ENCODE measurements around the gene DOCK9. TPM values are rescaled to one million over a fixed set of nuclear protein-coding genes. Genes with fewer than 3 reads are reported as not detected.

The DOCK9 gene
- total and polyA plus RNA-seq, 2 experiments from 2014 or later, result 8.5 to 57.7 TPM

DNA sequence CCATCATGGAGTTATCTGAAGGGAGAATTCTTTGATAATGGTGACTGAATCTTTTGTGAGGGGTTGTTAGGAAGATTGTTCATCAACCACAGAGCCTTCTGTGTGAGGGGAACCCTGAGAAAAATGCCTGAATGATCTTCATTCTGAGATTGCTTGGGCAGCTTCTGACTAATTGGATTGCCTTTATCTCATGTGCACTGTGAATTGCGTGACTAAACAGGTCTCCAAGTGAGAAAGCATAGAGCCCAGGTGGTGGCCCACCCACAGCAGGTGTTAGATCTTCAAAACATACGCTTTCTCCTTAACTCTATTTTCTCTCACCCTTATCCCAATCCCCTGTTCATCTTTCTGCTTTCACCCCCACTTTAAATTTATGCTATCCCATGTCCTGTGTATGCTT is 58.3 kb downstream of the DOCK9 start (continued):
- TF ChIP-seq, protein P1, sequence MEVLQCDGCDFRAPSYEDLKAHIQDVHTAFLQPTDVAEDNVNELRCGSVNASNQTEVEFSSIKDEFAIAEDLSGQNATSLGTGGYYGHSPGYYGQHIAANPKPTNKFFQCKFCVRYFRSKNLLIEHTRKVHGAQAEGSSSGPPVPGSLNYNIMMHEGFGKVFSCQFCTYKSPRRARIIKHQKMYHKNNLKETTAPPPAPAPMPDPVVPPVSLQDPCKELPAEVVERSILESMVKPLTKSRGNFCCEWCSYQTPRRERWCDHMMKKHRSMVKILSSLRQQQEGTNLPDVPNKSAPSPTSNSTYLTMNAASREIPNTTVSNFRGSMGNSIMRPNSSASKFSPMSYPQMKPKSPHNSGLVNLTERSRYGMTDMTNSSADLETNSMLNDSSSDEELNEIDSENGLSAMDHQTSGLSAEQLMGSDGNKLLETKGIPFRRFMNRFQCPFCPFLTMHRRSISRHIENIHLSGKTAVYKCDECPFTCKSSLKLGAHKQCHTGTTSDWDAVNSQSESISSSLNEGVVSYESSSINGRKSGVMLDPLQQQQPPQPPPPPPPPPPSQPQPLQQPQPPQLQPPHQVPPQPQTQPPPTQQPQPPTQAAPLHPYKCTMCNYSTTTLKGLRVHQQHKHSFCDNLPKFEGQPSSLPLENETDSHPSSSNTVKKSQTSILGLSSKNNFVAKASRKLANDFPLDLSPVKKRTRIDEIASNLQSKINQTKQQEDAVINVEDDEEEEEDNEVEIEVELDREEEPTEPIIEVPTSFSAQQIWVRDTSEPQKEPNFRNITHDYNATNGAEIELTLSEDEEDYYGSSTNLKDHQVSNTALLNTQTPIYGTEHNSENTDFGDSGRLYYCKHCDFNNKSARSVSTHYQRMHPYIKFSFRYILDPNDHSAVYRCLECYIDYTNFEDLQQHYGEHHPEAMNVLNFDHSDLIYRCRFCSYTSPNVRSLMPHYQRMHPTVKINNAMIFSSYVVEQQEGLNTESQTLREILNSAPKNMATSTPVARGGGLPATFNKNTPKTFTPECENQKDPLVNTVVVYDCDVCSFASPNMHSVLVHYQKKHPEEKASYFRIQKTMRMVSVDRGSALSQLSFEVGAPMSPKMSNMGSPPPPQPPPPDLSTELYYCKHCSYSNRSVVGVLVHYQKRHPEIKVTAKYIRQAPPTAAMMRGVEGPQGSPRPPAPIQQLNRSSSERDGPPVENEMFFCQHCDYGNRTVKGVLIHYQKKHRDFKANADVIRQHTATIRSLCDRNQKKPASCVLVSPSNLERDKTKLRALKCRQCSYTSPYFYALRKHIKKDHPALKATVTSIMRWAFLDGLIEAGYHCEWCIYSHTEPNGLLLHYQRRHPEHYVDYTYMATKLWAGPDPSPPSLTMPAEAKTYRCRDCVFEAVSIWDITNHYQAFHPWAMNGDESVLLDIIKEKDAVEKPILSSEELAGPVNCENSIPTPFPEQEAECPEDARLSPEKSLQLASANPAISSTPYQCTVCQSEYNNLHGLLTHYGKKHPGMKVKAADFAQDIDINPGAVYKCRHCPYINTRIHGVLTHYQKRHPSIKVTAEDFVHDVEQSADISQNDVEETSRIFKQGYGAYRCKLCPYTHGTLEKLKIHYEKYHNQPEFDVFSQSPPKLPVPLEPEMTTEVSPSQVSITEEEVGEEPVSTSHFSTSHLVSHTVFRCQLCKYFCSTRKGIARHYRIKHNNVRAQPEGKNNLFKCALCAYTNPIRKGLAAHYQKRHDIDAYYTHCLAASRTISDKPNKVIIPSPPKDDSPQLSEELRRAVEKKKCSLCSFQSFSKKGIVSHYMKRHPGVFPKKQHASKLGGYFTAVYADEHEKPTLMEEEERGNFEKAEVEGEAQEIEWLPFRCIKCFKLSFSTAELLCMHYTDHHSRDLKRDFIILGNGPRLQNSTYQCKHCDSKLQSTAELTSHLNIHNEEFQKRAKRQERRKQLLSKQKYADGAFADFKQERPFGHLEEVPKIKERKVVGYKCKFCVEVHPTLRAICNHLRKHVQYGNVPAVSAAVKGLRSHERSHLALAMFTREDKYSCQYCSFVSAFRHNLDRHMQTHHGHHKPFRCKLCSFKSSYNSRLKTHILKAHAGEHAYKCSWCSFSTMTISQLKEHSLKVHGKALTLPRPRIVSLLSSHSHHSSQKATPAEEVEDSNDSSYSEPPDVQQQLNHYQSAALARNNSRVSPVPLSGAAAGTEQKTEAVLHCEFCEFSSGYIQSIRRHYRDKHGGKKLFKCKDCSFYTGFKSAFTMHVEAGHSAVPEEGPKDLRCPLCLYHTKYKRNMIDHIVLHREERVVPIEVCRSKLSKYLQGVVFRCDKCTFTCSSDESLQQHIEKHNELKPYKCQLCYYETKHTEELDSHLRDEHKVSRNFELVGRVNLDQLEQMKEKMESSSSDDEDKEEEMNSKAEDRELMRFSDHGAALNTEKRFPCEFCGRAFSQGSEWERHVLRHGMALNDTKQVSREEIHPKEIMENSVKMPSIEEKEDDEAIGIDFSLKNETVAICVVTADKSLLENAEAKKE (CRISPR knock-in tag; IDR thresholded peaks at IDR 0.05), result no peak
- TF ChIP-seq, protein P2, sequence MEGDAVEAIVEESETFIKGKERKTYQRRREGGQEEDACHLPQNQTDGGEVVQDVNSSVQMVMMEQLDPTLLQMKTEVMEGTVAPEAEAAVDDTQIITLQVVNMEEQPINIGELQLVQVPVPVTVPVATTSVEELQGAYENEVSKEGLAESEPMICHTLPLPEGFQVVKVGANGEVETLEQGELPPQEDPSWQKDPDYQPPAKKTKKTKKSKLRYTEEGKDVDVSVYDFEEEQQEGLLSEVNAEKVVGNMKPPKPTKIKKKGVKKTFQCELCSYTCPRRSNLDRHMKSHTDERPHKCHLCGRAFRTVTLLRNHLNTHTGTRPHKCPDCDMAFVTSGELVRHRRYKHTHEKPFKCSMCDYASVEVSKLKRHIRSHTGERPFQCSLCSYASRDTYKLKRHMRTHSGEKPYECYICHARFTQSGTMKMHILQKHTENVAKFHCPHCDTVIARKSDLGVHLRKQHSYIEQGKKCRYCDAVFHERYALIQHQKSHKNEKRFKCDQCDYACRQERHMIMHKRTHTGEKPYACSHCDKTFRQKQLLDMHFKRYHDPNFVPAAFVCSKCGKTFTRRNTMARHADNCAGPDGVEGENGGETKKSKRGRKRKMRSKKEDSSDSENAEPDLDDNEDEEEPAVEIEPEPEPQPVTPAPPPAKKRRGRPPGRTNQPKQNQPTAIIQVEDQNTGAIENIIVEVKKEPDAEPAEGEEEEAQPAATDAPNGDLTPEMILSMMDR (conservative IDR thresholded peaks at IDR 0.05; ENCODE audit: low read depth in 2 of 2), result no peak
- TF ChIP-seq JUNB (IDR thresholded peaks at IDR 0.05; ENCODE audit: unreplicated experiment), result no peak
- no peak for TF ChIP-seq ZNF114 (CRISPR knock-in tag; IDR thresholded peaks at IDR 0.05)
- no peak for TF ChIP-seq NANOG (IDR thresholded peaks at IDR 0.05; ENCODE audit: borderline replicate concordance)
- TF ChIP-seq ZNF331 (CRISPR knock-in tag; IDR thresholded peaks at IDR 0.05; ENCODE audit: low read depth), result no peak
- no peak for TF ChIP-seq POLR2AphosphoS5 (IDR thresholded peaks at IDR 0.05; ENCODE audit: low read depth)
- TF ChIP-seq, protein P3, sequence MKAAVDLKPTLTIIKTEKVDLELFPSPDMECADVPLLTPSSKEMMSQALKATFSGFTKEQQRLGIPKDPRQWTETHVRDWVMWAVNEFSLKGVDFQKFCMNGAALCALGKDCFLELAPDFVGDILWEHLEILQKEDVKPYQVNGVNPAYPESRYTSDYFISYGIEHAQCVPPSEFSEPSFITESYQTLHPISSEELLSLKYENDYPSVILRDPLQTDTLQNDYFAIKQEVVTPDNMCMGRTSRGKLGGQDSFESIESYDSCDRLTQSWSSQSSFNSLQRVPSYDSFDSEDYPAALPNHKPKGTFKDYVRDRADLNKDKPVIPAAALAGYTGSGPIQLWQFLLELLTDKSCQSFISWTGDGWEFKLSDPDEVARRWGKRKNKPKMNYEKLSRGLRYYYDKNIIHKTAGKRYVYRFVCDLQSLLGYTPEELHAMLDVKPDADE (IDR thresholded peaks at IDR 0.05), result no peak
- no peak for TF ChIP-seq EZH2 (IDR thresholded peaks at IDR 0.05; ENCODE audit: low read depth, unreplicated experiment)
- TF ChIP-seq STAT1 (IDR thresholded peaks at IDR 0.05; ENCODE audit: unreplicated experiment), result no peak
- TF ChIP-seq CREB1 (CRISPR knock-in tag; IDR thresholded peaks at IDR 0.05; ENCODE audit: low read depth), result no peak
